Hepatocyte (in vitro differentiated cells): Measurements from ENCODE around the gene LRGUK. TPM values are rescaled to one million over a fixed set of nuclear protein-coding genes. Genes with fewer than 3 reads are reported as not detected.

Experiments
- DNase-seq: peaks from one replicate; pipeline ENCODE4 v3.0.0-alpha.2; 2016; ENCODE audit warnings: low spot score
- H2AFZ ChIP-seq: fragments of 200-600 bp; sonication (generic); 2 replicates; pipeline ENCODE4 v1.6.0; 2016; ENCODE audit warnings: antibody characterized with exemption, mild to moderate bottlenecking
- H3K27ac ChIP-seq: fragments of 200-600 bp; sonication (generic); 2 replicates; pipeline ENCODE4 v1.5.1; 2016; ENCODE audit warnings: mild to moderate bottlenecking
- H3K27me3 ChIP-seq: fragments of 200-600 bp; sonication (generic); 2 replicates; pipeline ENCODE4 v1.6.1; 2016
- H3K36me3 ChIP-seq: fragments of 200-600 bp; sonication (generic); replicated peaks from 2 replicates; pipeline ENCODE4 v1.5.1; 2016; ENCODE audit warnings: low read depth; ENCODE audit not compliant: insufficient read depth
- H3K4me1 ChIP-seq: fragments of 200-600 bp; sonication (generic); 2 replicates; pipeline ENCODE4 v1.5.1; 2016; ENCODE audit warnings: mild to moderate bottlenecking, moderate library complexity; ENCODE audit not compliant: insufficient read depth
- H3K4me2 ChIP-seq: fragments of 200-600 bp; sonication (generic); 2 replicates; pipeline ENCODE4 v1.6.0; 2016
- H3K4me3 ChIP-seq: fragments of 200-600 bp; sonication (generic); 2 replicates; pipeline ENCODE4 v1.5.1; 2016; ENCODE audit warnings: mild to moderate bottlenecking
- H3K79me2 ChIP-seq: fragments of 200-600 bp; sonication (generic); 2 replicates; pipeline ENCODE4 v1.6.0; 2017; ENCODE audit warnings: mild to moderate bottlenecking
- H3K9me2 ChIP-seq: fragments of 200-600 bp; sonication (generic); replicated peaks from 2 replicates; pipeline ENCODE4 v1.6.0; 2017; ENCODE audit warnings: mild to moderate bottlenecking; ENCODE audit not compliant: insufficient read depth
- H3K9me3 ChIP-seq: fragments of 200-600 bp; sonication (generic); 2 replicates; pipeline ENCODE4 v1.5.1; 2016; ENCODE audit warnings: low read depth, mild to moderate bottlenecking
- H4K20me1 ChIP-seq: fragments of 200-600 bp; sonication (generic); 2 replicates; pipeline ENCODE4 v1.6.0; 2016; ENCODE audit warnings: mild to moderate bottlenecking; ENCODE audit not compliant: insufficient read depth, poor library complexity, severe bottlenecking
- EZH2 ChIP-seq: fragments of 200-600 bp; sonication (generic); IDR thresholded peaks from 2 replicates; pipeline ENCODE4 v1.6.1; 2016; ENCODE audit warnings: antibody characterized with exemption, mild to moderate bottlenecking, borderline replicate concordance
- EZH2phosphoT487 ChIP-seq: fragments of 200-600 bp; sonication (generic); IDR thresholded peaks from one replicate; pipeline ENCODE4 v1.6.1; 2018; ENCODE audit warnings: antibody characterized with exemption, mild to moderate bottlenecking, low read depth, moderate library complexity; ENCODE audit not compliant: unreplicated experiment, severe bottlenecking
- WGBS: methylation state at CpG from one replicate; pipeline ENCODE4 v1.1.6; 2016; ENCODE audit warnings: low lambda C conversion rate; ENCODE audit errors: missing lambda C conversion rate; 5-methylcytosine and 5-hydroxymethylcytosine counted together
- polyA plus RNA-seq: library from polyadenylated mRNA; unstranded; fragments of >200 nt; fragmentation: Nextera tagmentation; extraction: Ambion mirVana; gene quantifications from 2 replicates; pipeline ENCODE4 v1.2.1, GENCODE V29; 2016
- total RNA-seq: library from RNA; depleted of rRNA; stranded (reverse); fragments of >200 nt; gene quantifications from 2 replicates; pipeline ENCODE4 v1.2.3, GENCODE V29; 2014
- TF ChIP-seq, protein P1 (sequence below): fragments of 200-600 bp; sonication (generic); IDR thresholded peaks from 2 replicates; pipeline ENCODE4 v1.5.1; 2016; ENCODE audit warnings: antibody characterized with exemption, mild to moderate bottlenecking; ENCODE audit not compliant: poor library complexity

LRGUK gene
- total and polyA plus RNA-seq, 2 experiments from 2014 or later = 0.73 TPM; not detected in 1

DNA sequence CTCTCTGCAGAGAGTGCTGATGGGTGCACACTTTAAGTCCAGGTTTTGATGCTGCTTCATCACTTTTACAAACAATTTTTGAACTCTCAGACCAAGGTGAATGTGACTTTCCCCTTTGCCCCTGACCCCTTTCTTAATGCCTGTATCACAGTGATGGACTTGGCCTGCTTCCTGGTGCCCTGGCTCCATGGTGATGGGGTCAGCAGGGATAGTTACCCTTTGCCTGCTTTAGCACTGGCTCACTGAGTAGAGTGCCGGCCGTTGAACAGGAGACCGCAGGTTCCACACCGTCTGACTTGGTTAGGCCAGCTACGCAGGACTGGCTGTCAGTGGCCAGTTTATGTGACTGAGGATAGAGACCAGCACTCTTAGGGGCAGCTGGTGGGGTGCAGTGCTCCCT is 40.1 kb downstream of the LRGUK start:
- no peaks in the 10 kb centered on the region for H3K4me1 ChIP-seq
- no peaks in the 10 kb centered on the region for H3K9me2 ChIP-seq
- no peak for DNase-seq
- no peaks in the 10 kb centered on the region for H3K36me3 ChIP-seq
- no peak overlapping the region for H3K27ac ChIP-seq
- H4K20me1 ChIP-seq = no peaks in the 10 kb centered on the region
- H3K4me2 ChIP-seq = no peak overlapping the region
- WGBS = 88% methylated on average over 5 of the region's 5 CpGs
- no peak overlapping the region for H3K4me3 ChIP-seq
- H3K9me3 ChIP-seq = no peaks in the 10 kb centered on the region
- H3K27me3 ChIP-seq = no peaks in the 10 kb centered on the region
- TF ChIP-seq EZH2 (no peak), EZH2phosphoT487 (no peak)
- TF ChIP-seq, protein P1, sequence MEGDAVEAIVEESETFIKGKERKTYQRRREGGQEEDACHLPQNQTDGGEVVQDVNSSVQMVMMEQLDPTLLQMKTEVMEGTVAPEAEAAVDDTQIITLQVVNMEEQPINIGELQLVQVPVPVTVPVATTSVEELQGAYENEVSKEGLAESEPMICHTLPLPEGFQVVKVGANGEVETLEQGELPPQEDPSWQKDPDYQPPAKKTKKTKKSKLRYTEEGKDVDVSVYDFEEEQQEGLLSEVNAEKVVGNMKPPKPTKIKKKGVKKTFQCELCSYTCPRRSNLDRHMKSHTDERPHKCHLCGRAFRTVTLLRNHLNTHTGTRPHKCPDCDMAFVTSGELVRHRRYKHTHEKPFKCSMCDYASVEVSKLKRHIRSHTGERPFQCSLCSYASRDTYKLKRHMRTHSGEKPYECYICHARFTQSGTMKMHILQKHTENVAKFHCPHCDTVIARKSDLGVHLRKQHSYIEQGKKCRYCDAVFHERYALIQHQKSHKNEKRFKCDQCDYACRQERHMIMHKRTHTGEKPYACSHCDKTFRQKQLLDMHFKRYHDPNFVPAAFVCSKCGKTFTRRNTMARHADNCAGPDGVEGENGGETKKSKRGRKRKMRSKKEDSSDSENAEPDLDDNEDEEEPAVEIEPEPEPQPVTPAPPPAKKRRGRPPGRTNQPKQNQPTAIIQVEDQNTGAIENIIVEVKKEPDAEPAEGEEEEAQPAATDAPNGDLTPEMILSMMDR = no peak
- H2AFZ ChIP-seq = no peak overlapping the region
- no peaks in the 10 kb centered on the region for H3K79me2 ChIP-seq

DNA sequence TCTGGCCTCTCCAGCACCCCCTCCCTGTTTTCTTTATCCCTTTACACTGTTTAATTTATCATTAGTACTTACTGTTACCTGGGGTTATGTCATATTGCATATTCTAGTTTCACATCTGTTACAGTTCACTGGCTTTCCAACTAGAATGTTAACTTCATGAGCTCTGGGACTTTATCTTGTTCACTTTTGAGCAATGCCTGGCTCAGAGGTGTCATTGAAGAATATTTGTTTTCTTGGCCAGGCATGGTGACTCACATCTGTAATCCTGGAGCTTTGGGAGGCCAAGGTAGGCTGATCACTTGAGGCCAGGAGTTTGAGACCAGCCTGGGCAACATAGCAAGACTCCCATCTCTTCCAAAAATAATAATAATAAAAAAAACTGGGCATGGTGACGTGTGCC is 40.7 kb downstream of the LRGUK start:
- Histone ChIP-seq H3K4me1 (no peaks in the 10 kb centered on the region), H2AFZ (no peak overlapping the region), H4K20me1 (no peaks in the 10 kb centered on the region), H3K4me2 (no peak overlapping the region), H3K9me3 (no peaks in the 10 kb centered on the region), H3K36me3 (no peaks in the 10 kb centered on the region), H3K79me2 (no peaks in the 10 kb centered on the region), H3K9me2 (no peaks in the 10 kb centered on the region), H3K4me3 (no peak overlapping the region), H3K27ac (no peak overlapping the region), H3K27me3 (no peaks in the 10 kb centered on the region)
- WGBS = 88% methylated on average over 1 of the region's 1 CpG
- no peak for DNase-seq
- TF ChIP-seq EZH2 (no peak), EZH2phosphoT487 (no peak)

DNA sequence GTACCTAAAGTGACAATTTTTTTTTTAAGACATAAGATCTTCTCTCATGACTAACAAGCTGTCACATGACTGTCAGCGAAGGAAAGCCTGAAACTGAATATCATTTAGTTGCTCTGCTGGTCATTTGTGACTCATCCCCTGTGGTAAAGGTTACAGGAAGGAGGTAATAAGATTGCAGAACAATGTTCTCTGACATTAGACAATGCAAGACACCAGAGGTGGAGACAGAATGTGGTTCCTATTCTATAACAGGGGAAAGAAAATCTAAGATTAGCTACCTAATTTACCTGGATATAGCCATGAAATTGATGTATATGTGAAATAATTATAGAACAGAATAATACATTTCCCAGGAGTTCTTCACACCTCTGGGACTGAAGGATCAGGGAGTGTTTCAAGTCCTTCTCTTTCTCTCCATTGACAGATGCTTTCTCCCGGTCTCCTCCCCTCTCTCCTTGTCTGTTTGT is 47.7 kb downstream of the LRGUK start:
- no peaks in the 10 kb centered on the region for H3K9me2 ChIP-seq
- WGBS = 48% methylated on average over 2 of the region's 2 CpGs
- no peak overlapping the region for H2AFZ ChIP-seq
- H3K4me2 ChIP-seq = no peak overlapping the region
- H3K27ac ChIP-seq = peak overlapping the region; percentile 80
- H3K9me3 ChIP-seq = no peaks in the 10 kb centered on the region
- H4K20me1 ChIP-seq = no peaks in the 10 kb centered on the region
- H3K27me3 ChIP-seq = no peaks in the 10 kb centered on the region
- no peaks in the 10 kb centered on the region for H3K4me1 ChIP-seq
- TF ChIP-seq EZH2 = no peak
- no peak for TF ChIP-seq EZH2phosphoT487
- TF ChIP-seq, protein P1 = no peak
- H3K4me3 ChIP-seq = no peak overlapping the region
- DNase-seq = peak; percentile 71
- no peaks in the 10 kb centered on the region for H3K36me3 ChIP-seq
- no peaks in the 10 kb centered on the region for H3K79me2 ChIP-seq

DNA sequence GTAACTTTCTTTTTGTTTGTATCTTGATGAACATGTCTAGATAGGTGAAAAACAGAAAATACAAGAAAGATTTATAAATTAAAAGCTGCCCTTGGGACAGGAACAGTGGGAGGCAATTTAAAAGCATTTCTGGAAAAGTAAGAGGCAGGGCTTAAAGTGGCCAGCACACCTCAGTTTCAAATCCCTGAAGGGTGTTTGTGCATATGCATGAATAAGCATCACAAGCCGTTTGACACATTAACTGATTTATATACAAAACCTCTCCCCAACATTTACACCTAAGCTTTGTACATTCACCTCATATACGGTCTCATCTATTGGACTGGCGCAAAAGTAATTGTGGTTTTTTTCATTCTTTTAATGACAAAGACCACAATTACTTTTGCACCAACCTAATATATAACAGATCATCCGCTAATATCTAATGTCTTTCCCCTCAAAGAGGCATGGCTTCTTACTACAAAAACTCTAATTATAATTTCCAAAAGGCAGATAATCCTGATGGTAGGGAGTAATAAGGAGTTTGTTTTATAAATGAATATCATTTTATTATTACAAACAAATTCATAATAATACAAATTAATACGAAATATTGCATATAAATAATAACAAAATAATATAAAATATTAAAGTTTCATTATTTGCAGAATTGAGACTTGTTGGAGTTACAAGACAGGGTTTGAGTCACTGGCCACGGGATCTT is 48.3 kb downstream of the LRGUK start:
- Histone ChIP-seq H4K20me1 (no peaks in the 10 kb centered on the region), H3K27me3 (no peaks in the 10 kb centered on the region), H3K4me3 (no peak overlapping the region), H2AFZ (no peak overlapping the region), H3K9me3 (no peaks in the 10 kb centered on the region), H3K36me3 (no peaks in the 10 kb centered on the region), H3K79me2 (no peaks in the 10 kb centered on the region), H3K9me2 (no peaks in the 10 kb centered on the region), H3K27ac (peak overlapping the region; percentile 80), H3K4me1 (no peaks in the 10 kb centered on the region), H3K4me2 (no peak overlapping the region)
- TF ChIP-seq EZH2 (no peak), EZH2phosphoT487 (no peak)
- TF ChIP-seq, protein P1 = no peak
- no peak for DNase-seq
- WGBS = 86% methylated on average over 6 of the region's 6 CpGs
